ENCODE results near the gene TCF21.

The TCF21 gene

DNA sequence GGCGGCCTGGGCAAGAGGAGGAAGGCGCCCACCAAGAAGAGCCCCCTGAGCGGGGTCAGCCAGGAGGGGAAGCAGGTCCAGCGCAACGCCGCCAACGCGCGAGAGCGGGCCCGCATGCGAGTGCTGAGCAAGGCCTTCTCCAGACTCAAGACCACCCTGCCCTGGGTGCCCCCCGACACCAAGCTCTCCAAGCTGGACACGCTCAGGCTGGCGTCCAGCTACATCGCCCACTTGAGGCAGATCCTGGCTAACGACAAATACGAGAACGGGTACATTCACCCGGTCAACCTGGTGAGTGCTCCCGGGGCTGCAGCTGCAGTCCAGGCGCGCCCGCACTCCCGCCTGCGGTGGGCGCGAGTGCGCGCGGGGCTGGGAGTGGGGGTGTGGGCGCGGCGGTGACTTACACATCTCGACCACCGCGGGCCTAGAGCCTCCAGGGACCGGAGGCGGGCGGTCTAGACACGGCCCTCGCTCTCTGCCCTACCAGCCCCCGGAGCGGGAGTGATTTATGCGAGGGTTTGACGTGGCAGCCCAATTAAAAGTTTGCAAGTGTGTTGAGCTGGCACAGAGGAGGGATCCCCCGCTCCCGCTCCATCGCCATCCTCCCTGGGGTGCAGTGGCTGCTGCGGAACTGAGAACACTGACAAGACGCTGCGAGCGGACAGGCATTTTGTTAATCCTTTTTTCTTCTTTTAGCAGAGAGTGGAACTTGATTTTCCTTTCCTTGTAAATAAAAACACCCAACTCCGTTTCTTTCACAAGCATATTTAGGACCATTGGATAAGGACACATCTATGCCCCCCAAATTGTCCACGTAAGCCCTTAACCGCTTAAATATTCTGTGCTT lies 867 bp downstream of the TCF21 start:
- DNase-seq (ENCODE audit: low spot score) = no peak

DNA sequence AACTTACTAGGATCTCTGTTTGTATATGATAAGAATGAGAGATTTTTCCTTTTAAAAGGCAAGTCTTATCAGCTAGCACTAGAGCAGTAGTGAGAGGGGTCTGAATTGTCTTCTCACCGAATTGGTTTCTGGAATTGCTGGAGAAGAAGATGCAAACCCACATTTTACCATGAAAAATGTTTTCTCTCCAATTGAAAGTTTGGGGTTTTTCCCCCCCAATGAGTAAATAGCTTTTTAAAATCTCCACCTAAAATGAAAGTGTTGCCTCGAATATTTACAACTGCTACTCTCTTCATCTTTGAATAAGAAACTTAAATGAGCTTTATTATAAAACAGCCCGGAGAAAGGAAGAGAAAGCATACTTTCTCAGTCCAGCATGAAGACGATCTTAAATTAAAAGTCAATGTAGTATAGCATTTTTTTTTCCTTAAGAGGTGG lies 1.8 kb downstream of the TCF21 start:
- DNase-seq (ENCODE audit: low spot score) = no peak

DNA sequence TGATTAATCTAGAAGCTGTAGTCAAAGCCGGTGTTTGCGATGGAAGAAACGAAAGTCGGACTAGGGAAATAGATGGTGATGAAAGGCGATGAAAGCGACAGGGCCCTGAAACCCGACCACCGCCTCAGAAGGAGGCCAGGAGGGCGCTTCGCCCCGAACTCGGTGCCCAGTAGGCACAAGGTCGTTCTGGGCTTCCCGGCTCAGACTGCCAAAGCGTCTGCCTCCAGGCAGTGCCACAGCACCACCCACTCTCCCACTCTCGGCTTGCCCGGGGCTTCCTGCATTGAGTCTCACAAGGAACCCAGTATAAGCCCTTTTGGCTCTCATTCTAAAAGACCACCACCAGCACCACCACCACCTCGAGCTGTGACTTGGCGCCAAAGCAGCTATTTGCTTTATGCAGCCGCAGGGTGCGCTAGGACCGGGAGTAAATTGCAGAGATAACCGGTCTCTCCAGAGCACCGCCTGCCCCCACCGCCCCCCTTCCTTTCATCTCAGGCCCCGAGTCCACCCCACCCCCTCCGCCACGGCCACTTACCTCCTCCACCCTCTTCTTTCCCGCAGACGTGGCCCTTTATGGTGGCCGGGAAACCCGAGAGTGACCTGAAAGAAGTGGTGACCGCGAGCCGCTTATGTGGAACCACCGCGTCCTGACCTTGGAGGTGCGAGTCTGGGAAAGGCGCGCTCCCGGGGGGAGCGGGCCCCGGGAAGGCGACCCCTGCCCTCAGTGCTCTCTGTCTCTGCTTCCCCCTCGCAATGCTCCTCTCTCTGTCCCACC lies 2.4 kb downstream of the TCF21 start:
- DNase-seq (ENCODE audit: low spot score) = no peak

DNA sequence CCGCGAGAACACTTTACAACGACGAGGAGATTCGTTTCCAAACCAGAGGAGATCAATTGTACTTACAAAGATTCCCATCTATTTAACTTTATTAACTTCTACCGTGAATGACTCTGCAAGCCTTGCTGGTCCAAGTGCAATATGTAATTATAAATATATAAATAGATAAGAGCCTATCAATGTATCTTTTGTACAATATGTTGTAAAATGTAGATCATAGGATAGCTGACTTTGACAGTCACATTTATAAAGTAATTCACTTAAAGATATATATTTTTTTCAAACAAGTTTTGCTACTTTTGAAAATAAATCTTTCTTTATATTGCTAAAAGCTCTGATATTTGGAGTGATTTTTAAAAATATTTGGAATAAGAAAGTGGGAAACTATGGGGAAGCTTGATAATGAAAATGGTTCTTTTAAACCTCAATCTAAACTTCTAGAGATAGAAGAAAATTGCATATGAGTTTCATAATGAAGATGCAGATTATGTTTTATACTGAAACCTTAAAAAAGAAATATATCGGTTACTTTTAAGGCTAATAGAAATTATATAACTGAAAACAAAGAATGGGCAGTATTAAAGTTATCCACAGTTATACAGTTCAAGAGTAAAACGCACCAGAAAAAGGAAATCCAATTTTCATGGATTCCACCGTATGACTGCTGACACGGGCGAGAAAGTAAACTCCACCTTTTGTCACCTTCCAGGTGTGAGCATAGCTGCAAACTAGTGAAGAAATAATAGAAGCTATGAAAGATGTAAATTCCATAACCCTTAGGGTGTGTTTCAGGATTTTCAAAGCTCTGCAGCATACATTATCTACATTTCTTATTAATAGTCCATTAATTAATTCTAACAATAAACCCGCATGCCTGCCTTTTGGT lies 3.3 kb downstream of the TCF21 start:
- no peak for DNase-seq (ENCODE audit: low spot score)

DNA sequence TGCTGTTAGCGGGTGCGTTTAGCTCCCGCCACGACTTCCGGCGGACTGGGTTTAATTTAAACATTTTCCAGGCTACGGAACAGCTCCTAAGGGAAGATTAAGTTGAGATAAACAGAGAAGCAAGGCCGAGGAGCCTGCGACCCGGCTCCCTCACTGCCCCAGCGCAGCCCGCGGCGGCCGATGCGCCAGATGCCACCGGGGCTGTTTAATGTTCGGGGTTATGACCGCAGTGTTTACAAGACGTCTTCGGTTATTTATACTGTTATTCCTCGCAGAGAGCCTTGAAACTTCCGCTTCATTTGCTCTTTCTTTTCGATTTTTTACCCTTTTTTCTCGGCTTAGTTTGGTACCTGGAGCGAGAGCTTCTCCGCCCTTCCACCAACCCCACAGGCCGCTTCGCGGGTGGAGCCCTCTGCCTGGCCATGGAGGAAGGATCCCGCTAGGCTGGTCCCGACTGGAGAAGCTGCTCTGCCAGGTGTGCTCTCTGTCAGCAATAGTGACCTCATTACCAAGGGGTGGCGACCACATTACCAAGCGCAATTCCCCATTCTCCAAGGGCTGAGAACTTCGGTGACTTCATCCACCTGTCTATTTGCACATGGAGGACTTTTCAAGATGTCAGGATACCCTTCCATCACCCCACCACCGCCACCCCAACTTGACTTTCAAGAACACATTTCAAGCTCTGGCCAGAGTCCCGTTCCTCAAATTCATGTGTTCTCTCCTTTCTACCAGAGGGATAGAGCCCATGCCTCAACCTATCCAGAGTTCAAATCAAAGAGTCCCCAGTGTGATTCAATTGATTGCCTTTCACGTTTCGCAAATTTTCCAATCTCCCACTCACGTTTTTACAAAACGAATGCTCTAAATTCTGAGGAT lies 4.1 kb downstream of the TCF21 start:
- DNase-seq (ENCODE audit: low spot score) = no peak

DNA sequence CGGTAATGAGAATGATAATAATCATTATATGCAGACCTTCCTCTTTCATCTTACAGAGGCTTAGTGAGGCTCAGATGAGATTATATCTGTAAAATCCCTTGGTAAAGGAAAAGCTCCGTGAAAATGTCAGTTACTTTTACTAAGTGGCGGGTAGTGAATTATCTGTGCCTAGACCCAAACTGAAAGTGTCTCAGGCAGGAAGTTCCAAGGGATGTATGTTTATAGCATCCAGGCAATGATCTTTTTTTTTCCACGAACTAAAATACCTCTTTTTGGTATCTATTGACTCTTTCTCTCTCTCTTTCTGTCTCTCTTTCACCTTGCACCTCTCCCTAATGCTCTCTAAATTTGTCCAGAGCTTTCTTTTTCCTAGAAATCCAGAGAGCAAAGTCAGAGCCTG lies 5.0 kb downstream of the TCF21 start:
- DNase-seq (ENCODE audit: low spot score) = no peak

DNA sequence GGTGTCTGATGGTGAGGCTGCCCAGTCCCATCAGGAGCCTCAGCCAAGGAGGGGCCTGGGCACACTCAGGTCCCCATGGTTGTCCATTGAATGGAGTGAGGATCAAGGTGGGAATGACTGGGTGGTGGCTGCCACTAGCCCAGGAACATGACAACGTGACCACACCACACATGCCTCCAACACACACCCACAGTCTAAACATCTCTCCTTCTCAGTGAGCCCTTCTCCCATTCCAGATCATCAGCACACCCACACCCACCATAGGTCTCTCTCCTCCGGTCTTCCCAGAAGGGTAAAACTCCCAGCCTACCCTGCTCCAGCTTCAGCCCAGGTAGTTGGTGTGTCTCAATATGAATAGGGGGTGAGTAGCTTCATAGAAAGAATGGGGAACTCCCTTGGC lies 5.5 kb downstream of the TCF21 start:
- DNase-seq (ENCODE audit: low spot score) = no peak

DNA sequence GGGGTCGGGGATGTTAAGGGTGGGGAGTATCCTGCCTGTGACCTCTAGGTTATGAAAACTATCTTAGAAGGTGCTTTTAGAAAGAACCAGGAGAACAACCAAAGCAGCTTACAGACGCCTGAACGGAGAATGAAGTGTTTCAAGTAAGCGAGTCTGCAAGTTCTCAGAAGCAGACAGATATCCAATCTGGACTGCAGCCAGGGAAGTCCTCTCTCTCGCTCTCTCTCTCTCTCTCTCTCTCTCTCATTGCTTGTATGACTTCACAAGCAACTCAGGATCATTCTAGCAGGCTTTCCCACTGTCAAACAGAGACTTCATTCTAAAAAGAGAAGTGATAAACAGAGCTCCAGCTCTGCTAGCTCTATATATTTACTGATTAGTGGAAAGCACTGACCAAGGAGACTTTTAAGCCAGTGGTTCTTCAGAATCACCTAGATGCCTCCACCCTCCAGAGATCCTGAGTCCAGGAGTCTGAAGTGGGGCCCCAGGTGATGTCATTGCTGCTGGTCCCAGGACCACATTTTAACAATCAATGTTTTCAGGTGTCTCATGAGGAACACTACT lies 6.0 kb downstream of the TCF21 start:
- DNase-seq (ENCODE audit: low spot score) = no peak

DNA sequence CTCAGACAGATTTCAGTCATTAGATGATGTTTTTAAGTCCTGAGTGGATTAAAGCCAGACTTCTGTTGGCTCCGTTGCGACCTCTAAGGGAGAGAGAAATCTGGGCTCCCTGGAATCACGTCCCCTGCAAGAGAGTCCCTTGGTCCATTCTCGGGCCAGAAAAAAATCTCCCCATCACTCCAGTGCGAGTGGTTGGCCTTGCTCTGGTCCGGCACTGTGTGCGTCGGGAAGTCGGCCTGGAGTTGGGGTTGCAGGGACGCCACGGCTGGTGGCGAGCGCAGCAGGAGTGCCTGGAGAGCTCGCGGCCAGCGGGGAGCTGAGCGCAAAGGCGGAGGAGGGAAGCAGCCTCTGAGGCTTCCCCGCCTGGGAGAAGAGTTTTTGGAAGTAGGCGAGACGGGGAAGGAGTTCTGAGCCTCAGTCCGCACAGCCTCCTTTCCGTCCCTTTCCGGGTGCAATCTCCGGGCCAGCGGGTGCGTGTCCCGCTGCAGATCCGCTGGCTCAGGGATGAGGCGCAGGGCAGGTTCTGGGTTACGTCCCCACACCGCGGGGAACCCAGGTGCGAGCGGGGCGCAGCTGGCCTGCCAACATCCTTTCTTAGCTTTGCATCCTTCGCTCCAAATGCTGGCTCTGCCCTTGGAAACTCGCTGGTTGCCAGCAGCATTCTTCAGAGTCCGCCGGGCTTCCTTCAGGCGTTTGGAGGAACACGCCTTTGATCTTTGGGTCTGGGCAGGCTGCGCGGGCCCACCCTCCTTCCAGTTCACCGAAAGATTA lies 6.8 kb downstream of the TCF21 start:
- DNase-seq (ENCODE audit: low spot score) = no peak

DNA sequence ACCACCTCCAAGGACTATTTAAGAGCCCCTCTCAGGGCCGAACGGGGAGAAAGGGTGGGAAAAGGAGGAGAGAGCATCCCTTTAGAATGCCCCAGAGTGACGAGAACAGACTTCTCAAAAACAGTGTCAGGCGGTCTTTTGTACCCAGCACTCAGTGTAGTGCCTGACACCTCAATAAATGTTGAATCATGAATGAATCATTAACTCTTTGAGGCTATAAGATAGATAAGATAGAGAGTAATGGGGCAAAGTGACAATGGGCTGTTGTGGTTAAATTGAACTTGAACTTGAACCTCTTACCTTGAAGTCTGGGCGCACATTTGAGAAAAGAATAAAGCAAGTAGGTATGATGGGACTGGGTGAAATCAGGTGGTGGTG lies 7.4 kb downstream of the TCF21 start:
- DNase-seq (ENCODE audit: low spot score) = no peak

DNA sequence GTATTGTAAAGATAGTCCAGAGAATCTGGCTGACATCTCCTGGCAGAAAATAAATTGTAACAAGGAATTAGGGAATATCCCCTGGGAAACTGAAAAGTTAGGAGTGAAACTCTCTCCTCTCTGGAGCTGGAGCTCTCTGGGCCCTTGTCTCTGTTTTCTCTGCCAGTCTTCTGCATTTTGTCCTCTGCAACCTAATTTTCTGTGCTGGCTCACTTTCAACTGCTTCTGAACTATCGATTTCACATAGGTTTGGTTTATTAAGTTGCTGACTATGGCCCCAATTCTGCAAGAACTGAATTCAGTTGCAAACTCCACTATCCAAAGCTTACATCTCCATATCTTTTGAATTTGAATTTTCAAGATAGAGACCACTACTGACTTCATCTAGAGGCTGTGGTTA lies 9.3 kb downstream of the TCF21 start:
- no peak for DNase-seq (ENCODE audit: low spot score)

DNA sequence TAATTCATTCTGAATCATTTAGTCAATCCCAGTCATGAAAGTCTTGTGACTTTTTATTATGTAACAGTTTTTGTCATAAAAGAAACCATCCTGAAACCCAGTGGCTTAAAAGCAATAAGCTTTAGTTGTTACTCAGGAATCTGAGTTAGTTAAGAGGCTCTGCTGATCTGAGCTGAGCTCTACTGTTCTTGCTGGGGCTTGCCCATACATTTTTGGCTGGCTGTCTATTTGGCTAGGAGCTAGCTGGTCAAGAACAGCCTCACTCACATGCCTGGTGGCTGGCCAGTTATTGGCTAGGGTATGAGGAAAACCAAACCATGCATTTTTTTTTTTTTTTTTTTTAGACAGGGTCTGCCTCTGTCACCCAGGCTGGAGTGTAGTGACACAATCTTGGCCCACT lies 10.6 kb downstream of the TCF21 start:
- no peak for DNase-seq (ENCODE audit: low spot score)

DNA sequence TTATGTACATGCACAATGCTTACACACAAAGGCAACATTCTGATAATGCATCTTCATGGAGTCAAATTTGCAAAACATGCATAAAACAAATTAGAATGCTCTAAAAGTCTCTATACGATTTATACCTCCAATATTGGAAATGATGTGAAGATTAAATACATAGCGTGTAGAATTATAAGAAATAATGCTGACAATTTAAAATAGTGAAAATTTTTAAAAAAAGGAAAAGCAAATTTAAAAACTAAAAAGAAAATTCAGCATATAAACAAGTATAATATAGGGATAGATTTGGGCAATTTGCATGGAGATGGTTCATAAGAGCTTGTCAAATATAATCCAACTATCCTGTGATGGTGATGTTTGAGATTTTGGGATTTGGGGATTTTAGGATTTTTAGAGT lies 14.9 kb downstream of the TCF21 start:
- no peak for DNase-seq (ENCODE audit: low spot score)

DNA sequence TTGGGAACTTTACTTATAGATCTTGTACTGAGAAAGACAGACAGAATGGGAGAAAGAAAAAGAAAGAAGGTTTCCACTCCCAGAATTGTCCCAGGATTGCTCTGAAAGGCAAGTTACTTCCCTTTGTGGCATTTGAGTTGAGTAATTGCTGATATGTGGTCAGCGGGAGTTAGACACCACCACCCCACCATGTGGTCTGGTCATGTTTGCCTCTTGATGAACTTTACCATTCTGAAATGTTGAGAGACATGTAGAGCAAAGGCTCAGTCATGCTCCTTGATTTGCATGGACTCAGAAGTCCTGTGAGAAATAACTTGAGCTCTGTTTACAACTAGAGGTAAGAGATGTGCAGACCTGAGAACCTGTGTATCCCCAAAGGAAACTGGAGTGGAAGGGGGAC lies 17.1 kb downstream of the TCF21 start:
- DNase-seq (ENCODE audit: low spot score) = no peak

DNA sequence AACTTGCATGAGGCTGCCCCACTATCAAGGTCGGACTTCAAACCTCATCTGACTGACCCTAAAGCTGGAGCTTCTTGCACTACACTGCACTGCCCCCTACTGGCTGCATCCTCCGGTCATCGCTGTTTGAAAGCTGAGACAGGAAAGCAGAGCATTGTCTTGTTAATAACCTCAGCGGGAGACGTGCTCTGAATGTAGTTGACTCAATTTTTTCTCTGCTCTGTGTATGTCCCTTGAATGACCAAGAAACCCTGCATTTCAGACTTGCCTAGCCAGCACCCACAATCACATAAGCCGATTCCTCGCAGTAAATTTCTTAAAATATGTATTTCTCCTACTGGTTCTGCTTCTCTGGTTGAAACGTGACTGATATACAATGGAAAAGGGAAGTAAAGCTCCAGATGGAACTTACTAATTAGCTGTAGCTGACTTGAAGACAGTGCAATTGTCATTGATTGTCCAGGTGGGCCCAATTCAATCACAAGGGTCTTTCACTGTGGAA lies 27.8 kb downstream of the TCF21 start:
- peak; percentile 85 for DNase-seq (ENCODE audit: low spot score)

DNA sequence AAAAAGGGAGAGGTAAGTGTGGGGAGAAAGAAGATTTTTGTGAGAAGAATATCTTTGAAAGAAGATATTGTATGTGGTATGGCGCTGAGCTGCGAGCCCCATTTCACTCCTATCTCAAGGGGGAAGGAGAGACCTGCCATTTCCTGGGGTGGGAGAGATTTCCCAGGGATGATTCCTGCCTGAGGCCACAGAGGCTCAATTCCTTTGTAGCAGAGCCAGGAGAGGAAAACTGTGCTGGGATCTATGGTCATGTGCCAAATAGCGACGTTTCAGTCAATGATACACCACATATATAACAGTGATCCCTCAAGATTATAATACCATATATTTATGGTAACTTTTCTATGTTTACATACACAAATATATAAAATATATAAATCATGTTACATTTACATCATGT lies 28.9 kb downstream of the TCF21 start:
- no peak for DNase-seq (ENCODE audit: low spot score)

DNA sequence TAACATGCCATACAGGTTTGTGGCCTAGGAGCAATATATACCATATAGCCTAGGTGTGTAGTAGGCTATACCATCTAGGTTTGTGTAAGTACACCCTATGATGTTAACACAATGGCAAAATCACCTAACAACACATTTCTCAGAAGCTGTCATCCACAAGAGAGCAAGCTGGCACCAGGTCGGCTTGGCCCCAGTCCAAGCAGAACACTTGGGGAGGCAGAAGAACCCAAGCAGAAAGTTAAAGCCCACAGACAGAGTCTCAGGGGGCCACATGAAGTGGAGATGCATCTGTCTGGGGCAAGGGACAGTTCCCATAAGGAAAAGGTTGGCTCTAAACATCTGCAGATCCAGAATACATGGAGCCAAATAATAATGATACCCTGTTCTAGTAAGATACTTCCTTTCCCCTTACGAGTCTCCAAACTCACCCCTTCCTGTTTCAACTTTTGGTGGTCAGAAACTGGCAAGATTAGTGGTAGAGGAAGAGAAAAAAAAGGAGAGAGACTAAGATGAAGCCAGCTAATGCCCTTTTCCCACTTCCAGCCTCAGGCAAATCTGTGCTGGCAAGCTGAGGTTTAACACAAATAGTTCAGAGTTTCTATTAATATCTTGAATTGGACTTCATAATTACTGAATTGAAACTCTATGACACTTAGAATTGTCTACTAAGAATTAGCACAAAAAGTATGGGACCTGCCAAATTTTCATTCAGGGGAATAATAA lies 29.5 kb downstream of the TCF21 start:
- DNase-seq (ENCODE audit: low spot score) = no peak

DNA sequence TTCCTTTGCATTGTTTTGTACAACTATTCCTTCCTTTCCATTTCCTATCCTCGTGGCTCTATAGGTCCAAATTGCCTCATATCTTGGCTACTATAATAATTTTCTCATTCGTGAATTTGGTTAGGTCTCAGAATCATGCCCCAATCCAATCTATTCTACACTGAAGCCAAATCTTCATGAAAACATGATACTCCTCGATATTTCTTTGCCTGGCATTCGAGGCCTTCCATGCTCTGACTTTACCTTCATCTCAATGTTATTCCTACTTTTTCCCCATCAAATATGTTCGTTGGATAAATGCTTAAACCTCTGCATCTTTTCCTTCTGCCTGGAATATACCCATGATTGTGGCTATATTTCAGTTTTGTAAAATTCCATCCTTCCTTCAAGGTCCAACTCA lies 30.4 kb downstream of the TCF21 start:
- no peak for DNase-seq (ENCODE audit: low spot score)

DNA sequence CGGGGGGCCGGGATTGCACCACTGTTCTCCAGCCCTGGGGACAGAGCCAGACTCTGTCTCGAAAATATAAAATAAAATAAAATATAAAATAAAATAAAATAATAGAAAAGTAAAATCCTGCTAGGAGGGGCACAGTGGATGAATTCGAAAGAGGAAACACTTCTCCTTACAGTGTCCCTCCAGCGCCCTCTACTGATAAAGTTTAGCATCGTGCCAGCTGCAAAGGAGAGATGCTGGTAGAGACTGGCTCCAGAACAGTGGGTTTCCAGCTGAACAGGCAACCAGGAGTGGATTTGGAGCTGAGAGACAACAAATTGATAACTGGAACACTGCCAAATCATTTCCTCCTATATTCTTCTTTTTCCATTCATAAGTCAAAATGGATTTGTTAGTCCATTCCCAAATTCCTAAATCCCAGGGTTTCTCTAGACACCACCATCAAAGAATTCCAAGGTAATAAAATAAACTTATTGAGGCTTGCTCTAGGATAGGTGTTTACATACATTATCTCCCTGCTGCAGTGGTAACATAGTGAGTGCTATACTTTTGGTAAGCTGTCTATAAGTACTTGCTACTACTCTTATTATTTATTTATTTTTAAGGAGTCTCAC lies 32.4 kb downstream of the TCF21 start:
- DNase-seq (ENCODE audit: low spot score) = no peak

All from left forelimb (tissue), 1 donor.